Neural progenitor cell (in vitro differentiated cells): ENCODE measurements around the gene PHKG1.

Experiments
- CTCF ChIP-seq: fragments of 200-600 bp; sonication (generic); IDR thresholded peaks from 2 replicates; pipeline ENCODE4 v1.5.1; 2017; ENCODE audit warnings: antibody characterized with exemption, mild to moderate bottlenecking
- EZH2 ChIP-seq: fragments of 200-600 bp; sonication (generic); IDR thresholded peaks from 2 replicates; pipeline ENCODE4 v1.6.1; 2017; ENCODE audit warnings: antibody characterized with exemption, mild to moderate bottlenecking, moderate library complexity
- EZH2phosphoT487 ChIP-seq: fragments of 200-600 bp; sonication (generic); IDR thresholded peaks from 2 replicates; pipeline ENCODE4 v1.6.1; 2017; ENCODE audit warnings: antibody characterized with exemption

DNA sequence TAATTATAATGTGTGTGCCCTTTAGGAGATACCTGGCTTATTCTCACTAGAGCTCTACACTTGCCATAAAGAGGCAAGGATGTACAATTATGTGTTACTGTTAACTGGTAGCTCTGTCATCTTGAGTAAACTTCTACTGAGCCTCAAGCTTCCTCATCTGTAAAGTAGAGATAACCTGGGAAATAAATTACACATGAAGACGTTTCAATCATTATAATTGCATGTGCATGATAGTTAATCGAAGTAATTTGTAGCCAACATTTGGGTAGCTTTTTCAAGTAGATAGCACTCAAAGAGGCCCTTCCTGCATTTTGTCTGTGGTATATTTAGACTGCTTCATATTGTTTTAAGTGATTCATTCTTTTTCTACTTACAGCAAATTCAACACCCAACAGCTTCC lies 38.8 kb downstream of the PHKG1 start:
- TF ChIP-seq CTCF (no peak), EZH2phosphoT487 (no peak), EZH2 (no peak)
